Measurements from ENCODE around the gene TNFRSF25.

DNA sequence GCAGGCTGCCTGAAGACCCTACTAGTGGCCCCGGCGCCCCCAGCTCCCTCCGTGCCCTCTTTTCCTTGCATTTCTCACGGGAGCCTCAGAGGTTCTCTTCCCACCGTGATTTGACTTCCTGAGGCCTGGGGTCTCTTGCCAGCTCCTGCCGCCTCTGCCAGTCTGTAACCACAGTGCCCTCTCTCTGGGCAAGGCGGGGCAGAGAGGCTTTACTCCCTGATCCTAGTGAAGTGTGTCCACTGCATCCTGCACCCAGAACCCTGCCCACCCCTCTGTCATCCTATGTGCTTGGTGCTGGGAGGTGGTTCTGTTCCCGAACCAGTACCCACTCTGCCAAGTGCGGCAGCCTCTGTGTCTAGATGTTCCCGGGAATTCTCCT, 39.0 kb downstream of the TNFRSF25 start:
- TF ChIP-seq POLR2AphosphoS5 (IDR thresholded peaks at IDR 0.05; ENCODE audit: low read depth, low read length) (no peak), CBX5 (IDR thresholded peaks at IDR 0.05; ENCODE audit: low read depth, low read length) (no peak), EP300 (IDR thresholded peaks at IDR 0.05; ENCODE audit: borderline replicate concordance in 1 of 2, low read depth in 2 of 2, low read length in 2 of 2) (no peak), POLR2A (IDR thresholded peaks at IDR 0.05; ENCODE audit: control extremely low read depth in 1 of 2, low read depth in 2 of 2, low read length in 2 of 2) (no peak), SIN3A (conservative IDR thresholded peaks at IDR 0.05 in 1 of 2, IDR thresholded peaks at IDR 0.05 in 1 of 2; ENCODE audit: low read depth in 1 of 2, low read length in 2 of 2) (no peak), CHD2 (IDR thresholded peaks at IDR 0.05; ENCODE audit: low read length) (no peak), ZNF274 (IDR thresholded peaks at IDR 0.05; ENCODE audit: borderline replicate concordance, extremely low read depth, low read length) (no peak), NRF1 (IDR thresholded peaks at IDR 0.05; ENCODE audit: low read depth, low read length) (no peak), RNF2 (IDR thresholded peaks at IDR 0.05; ENCODE audit: borderline replicate concordance, low read depth, low read length, missing control alignments, poor library complexity, severe bottlenecking) (no peak), GABPA (IDR thresholded peaks at IDR 0.05; ENCODE audit: borderline replicate concordance, insufficient read depth, low read length) (no peak), RAD21 (IDR thresholded peaks at IDR 0.05 in 1 of 2, conservative IDR thresholded peaks at IDR 0.05 in 1 of 2; ENCODE audit: low read depth in 2 of 2, low read length in 2 of 2) (no peak), BCL11A (IDR thresholded peaks at IDR 0.05; ENCODE audit: low read depth in 2 of 2, low read length in 2 of 2) (no peak), PHF8 (conservative IDR thresholded peaks at IDR 0.05; ENCODE audit: low read depth, low read length) (no peak)
- TF ChIP-seq, protein P1, sequence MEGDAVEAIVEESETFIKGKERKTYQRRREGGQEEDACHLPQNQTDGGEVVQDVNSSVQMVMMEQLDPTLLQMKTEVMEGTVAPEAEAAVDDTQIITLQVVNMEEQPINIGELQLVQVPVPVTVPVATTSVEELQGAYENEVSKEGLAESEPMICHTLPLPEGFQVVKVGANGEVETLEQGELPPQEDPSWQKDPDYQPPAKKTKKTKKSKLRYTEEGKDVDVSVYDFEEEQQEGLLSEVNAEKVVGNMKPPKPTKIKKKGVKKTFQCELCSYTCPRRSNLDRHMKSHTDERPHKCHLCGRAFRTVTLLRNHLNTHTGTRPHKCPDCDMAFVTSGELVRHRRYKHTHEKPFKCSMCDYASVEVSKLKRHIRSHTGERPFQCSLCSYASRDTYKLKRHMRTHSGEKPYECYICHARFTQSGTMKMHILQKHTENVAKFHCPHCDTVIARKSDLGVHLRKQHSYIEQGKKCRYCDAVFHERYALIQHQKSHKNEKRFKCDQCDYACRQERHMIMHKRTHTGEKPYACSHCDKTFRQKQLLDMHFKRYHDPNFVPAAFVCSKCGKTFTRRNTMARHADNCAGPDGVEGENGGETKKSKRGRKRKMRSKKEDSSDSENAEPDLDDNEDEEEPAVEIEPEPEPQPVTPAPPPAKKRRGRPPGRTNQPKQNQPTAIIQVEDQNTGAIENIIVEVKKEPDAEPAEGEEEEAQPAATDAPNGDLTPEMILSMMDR (IDR thresholded peaks at IDR 0.05; ENCODE audit: control extremely low read depth in 1 of 3, insufficient read depth in 1 of 3, low read depth in 1 of 3, low read length in 3 of 3), result no peak

Data from H1 (cell line).